ENCODE results near the gene NFASC. TPM values are rescaled to one million over a fixed set of nuclear protein-coding genes. Genes with fewer than 3 reads are reported as not detected.
A peak's percentile ranks its signal among the peaks of the same experiment; 100 is the strongest.

The NFASC gene
- total RNA-seq, 1 experiment from 2014 or later, result 20.1 TPM

GRCh38 chr1:204928671-204929486 is 58.2 kb downstream of the NFASC start:
- no peak for DNase-seq (ENCODE audit: low spot score)
- H3K4me3 Mint-ChIP-seq, result no peak overlapping the region
- POLR2A ChIA-PET, result no interaction called here

GRCh38 chr1:204929487-204930154 is 59.0 kb downstream of the NFASC start:
- POLR2A ChIA-PET, result no interaction called here
- no peak for DNase-seq (ENCODE audit: low spot score)
- no peaks in the 10 kb centered on the region for H3K36me3 Mint-ChIP-seq
- H3K27ac Mint-ChIP-seq, result peak overlapping the region; percentile 36; the same call in 1 of the 2 replicates
- no peak overlapping the region for H3K4me3 Mint-ChIP-seq
- H3K4me1 Mint-ChIP-seq, result peaks cover 32% of the 10 kb centered on the region
- H3K9me3 Mint-ChIP-seq, result no peaks in the 10 kb centered on the region
- CTCF ChIA-PET, result interaction anchor here (0.6 to 5.3 kb wide), 6 partner anchors 12 to 310 kb away, joined by 3 to 45 read pairs (median 5); no protein-coding TSS in a partner anchor
- H3K27me3 Mint-ChIP-seq (ENCODE audit: low read depth), result no peaks in the 10 kb centered on the region
- no peak for ATAC-seq
- no peak for TF ChIP-seq PRRX2 (CRISPR knock-in tag; IDR thresholded peaks at IDR 0.05)
- TF ChIP-seq ELF4 (CRISPR knock-in tag; IDR thresholded peaks at IDR 0.05; ENCODE audit: low read depth), result no peak
- TF ChIP-seq CBFB (CRISPR knock-in tag; IDR thresholded peaks at IDR 0.05; ENCODE audit: low read depth), result no peak
- no peak for TF ChIP-seq NFYB (CRISPR knock-in tag; conservative IDR thresholded peaks at IDR 0.05; ENCODE audit: low read depth)
- TF ChIP-seq MAX (CRISPR knock-in tag; IDR thresholded peaks at IDR 0.05), result no peak
- TF ChIP-seq JAZF1 (CRISPR knock-in tag; IDR thresholded peaks at IDR 0.05), result no peak

More at GRCh38 chr1:204928671-204929486, 58.2 kb downstream of the NFASC start:
- Mint-ChIP-seq H3K36me3 (no peaks in the 10 kb centered on the region), H3K4me1 (peaks cover 39% of the 10 kb centered on the region), H3K9me3 (no peaks in the 10 kb centered on the region), H3K27ac (peak overlapping the region; percentile 36), H3K27me3 (ENCODE audit: low read depth) (no peaks in the 10 kb centered on the region)
- CTCF ChIA-PET, result interaction anchor here (0.6 to 5.3 kb wide), 7 partner anchors 9 to 309 kb away, joined by 3 to 45 read pairs (median 4); no protein-coding TSS in a partner anchor
- ATAC-seq, result no peak
- no peak for TF ChIP-seq ZNF317 (CRISPR knock-in tag; IDR thresholded peaks at IDR 0.05; ENCODE audit: borderline replicate concordance, low read depth)
- TF ChIP-seq EMX1 (CRISPR knock-in tag; IDR thresholded peaks at IDR 0.05), result no peak
- no peak for TF ChIP-seq NR3C1 (CRISPR knock-in tag; conservative IDR thresholded peaks at IDR 0.05; ENCODE audit: low read depth)
- no peak for TF ChIP-seq TEAD4 (CRISPR knock-in tag; IDR thresholded peaks at IDR 0.05)
- no peak for TF ChIP-seq ERG (CRISPR knock-in tag; IDR thresholded peaks at IDR 0.05)
- no peak for TF ChIP-seq ZNF671 (CRISPR knock-in tag; IDR thresholded peaks at IDR 0.05)
- no peak for TF ChIP-seq JUN (CRISPR knock-in tag; IDR thresholded peaks at IDR 0.05)
- no peak for TF ChIP-seq CBFB (CRISPR knock-in tag; IDR thresholded peaks at IDR 0.05; ENCODE audit: low read depth)
- TF ChIP-seq ZNF263 (CRISPR knock-in tag; IDR thresholded peaks at IDR 0.05; ENCODE audit: low read depth), result no peak
- TF ChIP-seq MAX (CRISPR knock-in tag; IDR thresholded peaks at IDR 0.05), result no peak

- TF ChIP-seq RORB (CRISPR knock-in tag; IDR thresholded peaks at IDR 0.05) (no peak), IRF1 (CRISPR knock-in tag; IDR thresholded peaks at IDR 0.05) (no peak), ZNF317 (CRISPR knock-in tag; IDR thresholded peaks at IDR 0.05; ENCODE audit: borderline replicate concordance, low read depth) (no peak), ZNF281 (CRISPR knock-in tag; IDR thresholded peaks at IDR 0.05) (no peak), CREB1 (CRISPR knock-in tag; IDR thresholded peaks at IDR 0.05) (no peak), GRHL2 (CRISPR knock-in tag; IDR thresholded peaks at IDR 0.05; ENCODE audit: insufficient replicate concordance, severe bottlenecking) (no peak), NFATC4 (CRISPR knock-in tag; IDR thresholded peaks at IDR 0.05) (no peak), GTF2I (CRISPR knock-in tag; conservative IDR thresholded peaks at IDR 0.05) (no peak), ZNF425 (CRISPR knock-in tag; conservative IDR thresholded peaks at IDR 0.05) (no peak)
- no peaks in the 10 kb centered on the region for H3K9me3 Mint-ChIP-seq
- H3K36me3 Mint-ChIP-seq, result no peaks in the 10 kb centered on the region
- DNase-seq (ENCODE audit: low spot score) (no peak), ATAC-seq (peak; percentile 15)
- no peak overlapping the region for H3K4me3 Mint-ChIP-seq
- peaks cover 27% of the 10 kb centered on the region for H3K4me1 Mint-ChIP-seq
- ChIA-PET POLR2A (no interaction called here), CTCF (interaction anchor here (1.2 to 5.3 kb wide), 3 partner anchors 12 to 123 kb away, joined by 5 to 45 read pairs (median 30); no protein-coding TSS in a partner anchor)
- no peaks in the 10 kb centered on the region for H3K27me3 Mint-ChIP-seq (ENCODE audit: low read depth)
- H3K27ac Mint-ChIP-seq, result no peak overlapping the region
Observed at GRCh38 chr1:204930155-204930523, 59.5 kb downstream of the NFASC start.

All from WTC11 (cell line).